ENCODE measurements around the gene NOS1AP.

The NOS1AP gene

DNA sequence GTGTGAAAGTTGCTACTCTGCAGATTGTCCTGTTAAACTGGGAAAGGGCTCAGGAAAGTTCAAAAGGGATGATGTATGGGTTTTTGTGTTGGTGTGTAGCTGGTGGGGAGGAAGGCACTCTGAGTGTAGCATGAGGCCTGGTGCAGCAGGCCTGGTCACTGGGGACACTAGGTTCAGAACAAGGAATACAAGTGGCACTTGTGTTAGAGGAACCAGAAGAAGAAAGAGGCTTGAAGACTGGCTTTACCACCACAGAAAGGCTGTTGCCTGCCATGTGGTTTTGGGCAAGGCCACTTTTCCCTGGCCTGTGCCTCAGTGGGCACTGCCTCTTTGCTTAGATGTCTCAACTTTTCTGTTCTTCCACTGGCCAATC lies 122.8 kb downstream of the NOS1AP start:
- DNase-seq (ENCODE audit: low read depth), result no peak
- TF ChIP-seq, protein P1, sequence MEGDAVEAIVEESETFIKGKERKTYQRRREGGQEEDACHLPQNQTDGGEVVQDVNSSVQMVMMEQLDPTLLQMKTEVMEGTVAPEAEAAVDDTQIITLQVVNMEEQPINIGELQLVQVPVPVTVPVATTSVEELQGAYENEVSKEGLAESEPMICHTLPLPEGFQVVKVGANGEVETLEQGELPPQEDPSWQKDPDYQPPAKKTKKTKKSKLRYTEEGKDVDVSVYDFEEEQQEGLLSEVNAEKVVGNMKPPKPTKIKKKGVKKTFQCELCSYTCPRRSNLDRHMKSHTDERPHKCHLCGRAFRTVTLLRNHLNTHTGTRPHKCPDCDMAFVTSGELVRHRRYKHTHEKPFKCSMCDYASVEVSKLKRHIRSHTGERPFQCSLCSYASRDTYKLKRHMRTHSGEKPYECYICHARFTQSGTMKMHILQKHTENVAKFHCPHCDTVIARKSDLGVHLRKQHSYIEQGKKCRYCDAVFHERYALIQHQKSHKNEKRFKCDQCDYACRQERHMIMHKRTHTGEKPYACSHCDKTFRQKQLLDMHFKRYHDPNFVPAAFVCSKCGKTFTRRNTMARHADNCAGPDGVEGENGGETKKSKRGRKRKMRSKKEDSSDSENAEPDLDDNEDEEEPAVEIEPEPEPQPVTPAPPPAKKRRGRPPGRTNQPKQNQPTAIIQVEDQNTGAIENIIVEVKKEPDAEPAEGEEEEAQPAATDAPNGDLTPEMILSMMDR (IDR thresholded peaks at IDR 0.05; ENCODE audit: insufficient read depth, low read depth, low read length, missing control alignments), result no peak

GRCh38 chr1:162192763-162193162 lies 123.3 kb downstream of the NOS1AP start:
- DNase-seq (ENCODE audit: low read depth), result no peak
- H3K4me3 ChIP-seq (ENCODE audit: low read depth, low read length), result no peak overlapping the region
- TF ChIP-seq, protein P1 (IDR thresholded peaks at IDR 0.05; ENCODE audit: insufficient read depth, low read depth, low read length, missing control alignments), result no peak

More for the DNA sequence above, 122.8 kb downstream of the NOS1AP start:
- no peak overlapping the region for H3K4me3 ChIP-seq (ENCODE audit: low read depth, low read length)

DNA sequence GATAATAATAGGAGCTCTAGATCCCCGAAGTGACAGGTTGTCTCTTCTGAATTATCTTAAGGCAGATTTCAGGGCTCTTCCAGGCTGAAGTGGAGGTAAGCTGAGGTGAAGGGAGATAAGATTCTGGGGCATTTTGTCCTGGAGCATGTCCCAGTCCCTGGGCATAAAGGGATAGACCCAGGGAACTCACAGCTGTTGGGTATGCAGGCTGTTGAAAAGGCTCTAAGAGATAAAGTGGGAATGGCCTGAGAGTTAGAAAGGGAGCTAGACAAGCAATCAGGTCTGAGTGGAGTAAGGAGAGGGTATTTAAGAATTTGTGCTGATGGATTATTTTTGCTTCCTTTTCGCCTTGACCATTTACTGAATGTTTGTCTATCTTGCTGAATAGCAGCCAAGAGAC lies 123.7 kb downstream of the NOS1AP start:
- TF ChIP-seq, protein P1 (IDR thresholded peaks at IDR 0.05; ENCODE audit: insufficient read depth, low read depth, low read length, missing control alignments), result no peak
- no peak overlapping the region for H3K4me3 ChIP-seq (ENCODE audit: low read depth, low read length)
- DNase-seq (ENCODE audit: low read depth), result no peak

DNA sequence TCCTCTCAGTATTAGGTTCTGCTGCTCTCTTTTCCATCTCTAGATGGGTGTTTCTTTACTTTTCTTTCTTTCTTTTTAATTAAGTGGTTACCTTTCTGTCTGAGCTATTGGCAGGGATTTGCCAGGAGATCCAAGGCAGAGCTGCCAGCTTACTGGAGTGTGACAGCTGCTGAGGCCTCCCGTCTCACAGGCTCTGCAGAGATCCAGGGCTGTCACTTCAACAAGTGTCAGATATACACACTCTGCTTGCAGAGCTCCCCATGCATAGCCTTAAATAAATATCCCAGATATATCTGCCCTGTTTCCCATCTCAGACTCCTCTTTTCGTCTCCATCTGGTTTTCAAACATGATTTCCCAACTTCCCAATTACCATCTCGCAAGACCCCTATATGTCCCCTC lies 124.3 kb downstream of the NOS1AP start:
- DNase-seq (ENCODE audit: low read depth), result no peak
- TF ChIP-seq, protein P1 (IDR thresholded peaks at IDR 0.05; ENCODE audit: insufficient read depth, low read depth, low read length, missing control alignments), result no peak
- H3K4me3 ChIP-seq (ENCODE audit: low read depth, low read length), result no peak overlapping the region

- no peak overlapping the region for H3K4me3 ChIP-seq (ENCODE audit: low read depth, low read length)
- no peak for DNase-seq (ENCODE audit: low read depth)
- TF ChIP-seq, protein P1 (IDR thresholded peaks at IDR 0.05; ENCODE audit: insufficient read depth, low read depth, low read length, missing control alignments), result no peak
Measured at GRCh38 chr1:162195567-162195966, 126.1 kb downstream of the NOS1AP start.

- no peak overlapping the region for H3K4me3 ChIP-seq (ENCODE audit: low read depth, low read length)
- TF ChIP-seq, protein P1 (IDR thresholded peaks at IDR 0.05; ENCODE audit: insufficient read depth, low read depth, low read length, missing control alignments), result no peak
- no peak for DNase-seq (ENCODE audit: low read depth)
Measured at GRCh38 chr1:162196387-162196786, 126.9 kb downstream of the NOS1AP start.

GRCh38 chr1:162197041-162197531 lies 127.6 kb downstream of the NOS1AP start:
- no peak for DNase-seq (ENCODE audit: low read depth)
- no peak overlapping the region for H3K4me3 ChIP-seq (ENCODE audit: low read depth, low read length)
- TF ChIP-seq, protein P1 (IDR thresholded peaks at IDR 0.05; ENCODE audit: insufficient read depth, low read depth, low read length, missing control alignments), result no peak

All from GM12865 (cell line).